H1 (cell line): Measurements from ENCODE around the gene ZNF407. TPM values are rescaled to one million over a fixed set of nuclear protein-coding genes. Genes with fewer than 3 reads are reported as not detected.

Experiments used
- CTCF ChIA-PET: fragments of 300-600 bp; sonication (Branson Sonifier 250); formaldehyde crosslinking; loops from one replicate; lab custom pipeline; 2021; ENCODE audit not compliant: partially characterized antibody; lab: Charles Lee
- POLR2A ChIA-PET: fragments of 300-600 bp; sonication (Branson Sonifier 250); formaldehyde crosslinking; loops from one replicate; lab custom pipeline; 2021; ENCODE audit warnings: inconsistent platforms; ENCODE audit not compliant: partially characterized antibody; lab: Charles Lee
- DNase-seq, 2 experiments: peaks; one replicate each; pipeline versions ENCODE4 v3.0.0 to v3.0.0-alpha.2; 2010 to 2022; ENCODE audit warnings: low spot score in 2 of 2, low read depth in 1 of 2, mixed read lengths in 1 of 2
- FAIRE-seq: peaks from 2 replicates; lab custom pipeline; 2011; peaks lifted over from hg19 to GRCh38; lab: Jason Lieb, UNC
- H2AFZ ChIP-seq: 2 replicates; pipeline ENCODE4 v1.8.1; 2012; ENCODE audit warnings: low read length, inconsistent platforms
- H2AK5ac ChIP-seq: 2 replicates; pipeline ENCODE4 v1.6.1; 2013; ENCODE audit warnings: low read depth, low read length
- H2BK120ac ChIP-seq: replicated peaks from 2 replicates; pipeline ENCODE3; 2013; ENCODE audit warnings: low read depth, low read length, inconsistent platforms
- H2BK12ac ChIP-seq: 2 replicates; pipeline ENCODE4 v1.6.1; 2013; ENCODE audit warnings: low read depth, low read length
- H2BK15ac ChIP-seq: 2 replicates; pipeline ENCODE4 v1.6.1; 2013; ENCODE audit warnings: low read length
- H2BK20ac ChIP-seq: 2 replicates; pipeline ENCODE4 v1.6.1; 2013; ENCODE audit warnings: low read length
- H2BK5ac ChIP-seq: 2 replicates; pipeline ENCODE4 v1.6.1; 2013; ENCODE audit warnings: low read depth, low read length
- H3K14ac ChIP-seq: 2 replicates; pipeline ENCODE4 v1.6.1; 2013; ENCODE audit warnings: inconsistent platforms; ENCODE audit not compliant: insufficient read length
- H3K18ac ChIP-seq: 2 replicates; pipeline ENCODE4 v1.6.1; 2013; ENCODE audit warnings: low read length; ENCODE audit errors: extremely low read depth
- H3K23ac ChIP-seq: 2 replicates; pipeline ENCODE4 v1.6.1; 2013; ENCODE audit warnings: inconsistent platforms; ENCODE audit not compliant: insufficient read length
- H3K23me2 ChIP-seq: 2 replicates; pipeline ENCODE4 v1.6.1; 2013; ENCODE audit warnings: low read depth, low read length
- H3K27ac ChIP-seq: 2 replicates; pipeline ENCODE4 v1.6.1; 2011; ENCODE audit warnings: low read depth, low read length, inconsistent platforms
- H3K27me3 ChIP-seq, 4 experiments: replicated peaks in 1 of 4; 1 replicate in 1 of 4; 2 replicates in 3 of 4; pipeline versions ENCODE4 v1.6.1 to v1.8.1; 2011 to 2013; ENCODE audit warnings: low read length in 3 of 4, mild to moderate bottlenecking in 3 of 4, inconsistent platforms in 2 of 4, mixed read lengths in 2 of 4, moderate library complexity in 1 of 4; ENCODE audit not compliant: control insufficient read depth in 3 of 4, insufficient read depth in 3 of 4; ENCODE audit errors: extremely low read depth in 1 of 4
- H3K36me3 ChIP-seq, 4 experiments: 2 replicates each; pipeline versions ENCODE4 v1.6.1 to v1.8.1; 2011 to 2013; ENCODE audit warnings: mild to moderate bottlenecking in 4 of 4, low read length in 3 of 4, moderate library complexity in 2 of 4, control low read depth in 1 of 4, inconsistent platforms in 1 of 4; ENCODE audit not compliant: insufficient read depth in 4 of 4, control insufficient read depth in 2 of 4
- H3K4ac ChIP-seq: replicated peaks from 2 replicates; pipeline ENCODE3; 2013; ENCODE audit warnings: low read length, low read depth, mixed read lengths, inconsistent platforms; ENCODE audit not compliant: insufficient read length
- H3K4me1 ChIP-seq, 4 experiments: replicated peaks in 1 of 4; 1 replicate in 1 of 4; 2 replicates in 3 of 4; pipeline versions ENCODE4 v1.6.1 to v1.8.1; 2011 to 2013; ENCODE audit warnings: low read length in 3 of 4, inconsistent platforms in 2 of 4, mixed read lengths in 1 of 4; ENCODE audit not compliant: insufficient read depth in 4 of 4, control insufficient read depth in 3 of 4
- H3K4me2 ChIP-seq, 2 experiments: 2 replicates each; pipeline versions ENCODE4 v1.6.1 to v1.8.1; 2011 to 2013; ENCODE audit warnings: low read depth in 2 of 2, low read length in 2 of 2, control low read depth in 1 of 2, inconsistent platforms in 1 of 2, mild to moderate bottlenecking in 1 of 2; ENCODE audit not compliant: insufficient read depth in 1 of 2
- H3K4me3 ChIP-seq, 4 experiments: fragments of 200-600, 300-600 bp in 1 of 4; sonication (generic), shearing (Covaris generic), sonication (Bioruptor Twin) in 1 of 4; 2 replicates each; pipeline versions ENCODE4 v1.5.1 to v1.8.1; 2011 to 2016; ENCODE audit warnings: low read length in 4 of 4, low read depth in 3 of 4, control low read depth in 2 of 4, inconsistent platforms in 2 of 4, mild to moderate bottlenecking in 2 of 4, mixed read lengths in 1 of 4, moderate library complexity in 1 of 4; ENCODE audit not compliant: insufficient read depth in 2 of 4; ENCODE audit errors: extremely low read depth in 1 of 4
- H3K56ac ChIP-seq: replicated peaks from 2 replicates; pipeline ENCODE3; 2013; ENCODE audit warnings: low read depth, mild to moderate bottlenecking, mixed read lengths, low read length, inconsistent platforms; ENCODE audit not compliant: insufficient read length
- H3K79me1 ChIP-seq: 2 replicates; pipeline ENCODE4 v1.6.1; 2013; ENCODE audit warnings: low read depth, low read length, control low read depth
- H3K79me2 ChIP-seq, 2 experiments: 2 replicates each; pipeline versions ENCODE4 v1.6.1 to v1.8.1; 2012 to 2013; ENCODE audit warnings: low read length in 2 of 2, mild to moderate bottlenecking in 2 of 2, inconsistent platforms in 1 of 2; ENCODE audit not compliant: insufficient read depth in 2 of 2, control insufficient read depth in 1 of 2
- H3K9ac ChIP-seq, 4 experiments: replicated peaks in 1 of 4; 1 replicate in 1 of 4; 2 replicates in 3 of 4; pipeline versions ENCODE4 v1.6.1 to v1.8.1; 2011 to 2013; ENCODE audit warnings: low read depth in 3 of 4, low read length in 3 of 4, control low read depth in 2 of 4, mild to moderate bottlenecking in 2 of 4, moderate library complexity in 2 of 4, inconsistent platforms in 1 of 4; ENCODE audit errors: extremely low read depth in 1 of 4
- H3K9me3 ChIP-seq, 2 experiments: 2 replicates each; pipeline versions ENCODE4 v1.6.1 to v1.8.1; 2012 to 2013; ENCODE audit warnings: mild to moderate bottlenecking in 2 of 2, moderate library complexity in 2 of 2, control low read depth in 1 of 2, inconsistent platforms in 1 of 2, low read depth in 1 of 2, low read length in 1 of 2, mixed read lengths in 1 of 2; ENCODE audit not compliant: insufficient read depth in 2 of 2
- H4K20me1 ChIP-seq, 2 experiments: replicated peaks in 1 of 2; 2 replicates each; pipeline versions ENCODE3 to v1.8.1; 2011 to 2013; ENCODE audit warnings: inconsistent platforms in 2 of 2, low read length in 2 of 2, mild to moderate bottlenecking in 1 of 2; ENCODE audit not compliant: insufficient read depth in 2 of 2, control insufficient read depth in 1 of 2
- H4K5ac ChIP-seq: 2 replicates; pipeline ENCODE4 v1.6.1; 2013; ENCODE audit warnings: low read length, low read depth, mixed read lengths, inconsistent platforms; ENCODE audit not compliant: insufficient read length
- H4K8ac ChIP-seq: 2 replicates; pipeline ENCODE4 v1.8.0; 2013; ENCODE audit warnings: mild to moderate bottlenecking, moderate library complexity, low read length, inconsistent platforms; ENCODE audit not compliant: insufficient read depth; ENCODE audit errors: extremely low read depth
- H4K91ac ChIP-seq: replicated peaks from 2 replicates; pipeline ENCODE3; 2013; ENCODE audit warnings: low read length, mixed read lengths, inconsistent platforms; ENCODE audit not compliant: insufficient read length
- BCL11A ChIP-seq, 2 experiments: IDR thresholded peaks; one replicate each; pipeline ENCODE4 v1.6.1; 2011; ENCODE audit warnings: low read depth in 2 of 2, low read length in 2 of 2, mild to moderate bottlenecking in 2 of 2
- CBX5 ChIP-seq: fragments of 300-800, 300-1000 bp; sonication (generic); IDR thresholded peaks from 2 replicates; pipeline ENCODE4 v1.7.1; 2016; ENCODE audit warnings: antibody characterized with exemption, low read length, low read depth
- PHF8 ChIP-seq: fragments of 200-600 bp; sonication (generic); conservative IDR thresholded peaks from 2 replicates; pipeline ENCODE4 v1.7.1; 2012; ENCODE audit warnings: low read depth, mild to moderate bottlenecking, inconsistent platforms, low read length, moderate library complexity
- RAD21 ChIP-seq, 2 experiments: IDR thresholded peaks in 1 of 2; conservative IDR thresholded peaks in 1 of 2; 2 replicates each; pipeline ENCODE4 v1.6.1; 2011; ENCODE audit warnings: low read depth in 2 of 2, low read length in 2 of 2, improper control_type of control experiment in 1 of 2, inconsistent platforms in 1 of 2, mild to moderate bottlenecking in 1 of 2, moderate library complexity in 1 of 2
- SP2 ChIP-seq: IDR thresholded peaks from 2 replicates; pipeline ENCODE4 v1.6.1; 2012; ENCODE audit warnings: mild to moderate bottlenecking, low read length, inconsistent platforms
- SP4 ChIP-seq: IDR thresholded peaks from 2 replicates; pipeline ENCODE4 v1.6.1; 2012; ENCODE audit warnings: low read length, inconsistent platforms
- TAF1 ChIP-seq: IDR thresholded peaks from 2 replicates; pipeline ENCODE4 v1.6.1; 2011; ENCODE audit warnings: mild to moderate bottlenecking, low read depth, low read length
- YY1 ChIP-seq: IDR thresholded peaks from 2 replicates; pipeline ENCODE4 v1.6.1; 2011; ENCODE audit warnings: low read depth, mild to moderate bottlenecking, low read length
- WGBS, 2 experiments: shearing (Covaris generic) in 1 of 2; methylation state at CpG; one replicate each; pipeline versions ENCODE4 v1.1.6 to v1.1.7; 2013 to 2015; ENCODE audit warnings: low lambda C conversion rate in 2 of 2, mixed read lengths in 2 of 2, inconsistent platforms in 1 of 2, low coverage in 1 of 2, missing lambda C conversion rate in 1 of 2; ENCODE audit not compliant: insufficient replicate concordance in 2 of 2, insufficient coverage in 1 of 2, insufficient read length in 1 of 2; ENCODE audit errors: extremely low coverage in 1 of 2, missing lambda C conversion rate in 1 of 2; 5-methylcytosine and 5-hydroxymethylcytosine counted together
- polyA plus RNA-seq, 7 experiments: library from polyadenylated mRNA; depleted of rRNA in 3 of 7; stranded (reverse) in 5 of 7; unstranded in 2 of 7; fragments of >200 nt in 5 of 7; fragments of 200-250 nt in 2 of 7; gene quantifications; 1 replicate in 5 of 7; 2 replicates in 1 of 7; 4 replicates in 1 of 7; pipeline versions ENCODE4 v1.2.1 to v1.2.3, GENCODE V29; 2011 to 2013; ENCODE audit warnings: missing spikeins in 2 of 7, mixed read lengths in 2 of 7
- total RNA-seq: library from RNA; stranded (reverse); fragmentation: NEBNext Ultra II Directional; extraction: Animal tissue kit (Norgen Biotek cat#: 25700); gene quantifications from 2 replicates; pipeline ENCODE4 v1.2.1, GENCODE V29; 2021
- TF ChIP-seq, protein P1 (sequence below): IDR thresholded peaks from 2 replicates; pipeline ENCODE4 v1.6.1; 2011; ENCODE audit warnings: low read depth, mild to moderate bottlenecking, low read length; ENCODE audit not compliant: insufficient read depth
- TF ChIP-seq, protein P2 (sequence below): IDR thresholded peaks from 2 replicates; pipeline ENCODE4 v1.6.1; 2012; ENCODE audit warnings: inconsistent platforms

ZNF407 gene
- total and polyA plus RNA-seq, 2 of the 8 experiments (the other 6 are each of a cell fraction or from before 2014, with no cell fraction given), result 1.5 to 6.8 TPM

DNA sequence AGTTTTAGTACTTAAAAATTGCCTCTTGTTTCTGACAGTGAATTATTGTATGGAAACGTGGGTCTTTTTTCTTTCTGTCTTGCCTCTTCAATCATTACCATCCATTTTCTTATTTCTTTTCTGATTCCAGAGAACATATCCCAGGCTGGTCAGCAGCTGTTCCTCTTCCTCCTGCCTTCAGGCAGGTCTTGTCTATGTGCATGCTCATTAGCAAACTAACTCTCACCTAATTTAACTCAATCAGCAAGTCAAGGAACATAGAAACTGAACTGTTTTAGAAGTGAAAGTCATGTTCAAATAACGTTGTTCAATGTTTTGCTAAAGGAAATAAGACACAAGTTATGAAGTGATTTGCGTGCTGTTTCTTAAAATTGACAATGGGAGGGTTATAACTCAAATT is 369.8 kb downstream of the ZNF407 start:
- Histone ChIP-seq H3K56ac (no peak overlapping the region), H3K23me2 (no peaks in the 10 kb centered on the region), H3K4ac (no peak overlapping the region), H2AFZ (no peak overlapping the region), H3K36me3 (no peaks in the 10 kb centered on the region), H3K4me3 (no peak overlapping the region), H2BK20ac (no peak overlapping the region), H3K4me1 (no peaks in the 10 kb centered on the region), H3K27ac (no peak overlapping the region), H3K9me3 (no peaks in the 10 kb centered on the region), H4K91ac (no peak overlapping the region), H4K8ac (no peak overlapping the region), H3K18ac (no peak overlapping the region), H4K20me1 (no peaks in the 10 kb centered on the region), H3K79me2 (no peaks in the 10 kb centered on the region), H3K9ac (no peak overlapping the region), H2BK15ac (no peak overlapping the region), H2AK5ac (no peak overlapping the region), H2BK120ac (no peak overlapping the region), H3K79me1 (no peaks in the 10 kb centered on the region), H2BK12ac (no peak overlapping the region), H3K23ac (no peak overlapping the region), H4K5ac (no peak overlapping the region), H2BK5ac (no peak overlapping the region), H3K14ac (no peak overlapping the region), H3K4me2 (no peak overlapping the region), H3K27me3 (no peaks in the 10 kb centered on the region)
- ChIA-PET CTCF (no interaction called here), POLR2A (no interaction called here)
- DNase-seq (no peak), FAIRE-seq (no peak)
- WGBS, 2 experiments, result 89% methylated on average over 3 of the region's 3 CpGs; no CpG with 5 or more reads in 1 of the 2 experiments
- TF ChIP-seq, protein P1, sequence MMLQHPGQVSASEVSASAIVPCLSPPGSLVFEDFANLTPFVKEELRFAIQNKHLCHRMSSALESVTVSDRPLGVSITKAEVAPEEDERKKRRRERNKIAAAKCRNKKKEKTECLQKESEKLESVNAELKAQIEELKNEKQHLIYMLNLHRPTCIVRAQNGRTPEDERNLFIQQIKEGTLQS, result no peak
- no peak for TF ChIP-seq SP2
- no peak for TF ChIP-seq PHF8
- TF ChIP-seq TAF1, result no peak
- TF ChIP-seq CBX5, result no peak
- no peak for TF ChIP-seq YY1
- TF ChIP-seq SP4, result no peak
- no peak for TF ChIP-seq RAD21 (IDR thresholded peaks at IDR 0.05 in 1 of 2, conservative IDR thresholded peaks at IDR 0.05 in 1 of 2; ENCODE audit: low read depth in 2 of 2, low read length in 2 of 2)
- TF ChIP-seq, protein P2, sequence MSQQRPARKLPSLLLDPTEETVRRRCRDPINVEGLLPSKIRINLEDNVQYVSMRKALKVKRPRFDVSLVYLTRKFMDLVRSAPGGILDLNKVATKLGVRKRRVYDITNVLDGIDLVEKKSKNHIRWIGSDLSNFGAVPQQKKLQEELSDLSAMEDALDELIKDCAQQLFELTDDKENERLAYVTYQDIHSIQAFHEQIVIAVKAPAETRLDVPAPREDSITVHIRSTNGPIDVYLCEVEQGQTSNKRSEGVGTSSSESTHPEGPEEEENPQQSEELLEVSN, result no peak
- TF ChIP-seq BCL11A (IDR thresholded peaks at IDR 0.05; ENCODE audit: low read depth in 2 of 2, low read length in 2 of 2), result no peak
